ENCODE results near the gene CHMP4B.

The CHMP4B gene

DNA sequence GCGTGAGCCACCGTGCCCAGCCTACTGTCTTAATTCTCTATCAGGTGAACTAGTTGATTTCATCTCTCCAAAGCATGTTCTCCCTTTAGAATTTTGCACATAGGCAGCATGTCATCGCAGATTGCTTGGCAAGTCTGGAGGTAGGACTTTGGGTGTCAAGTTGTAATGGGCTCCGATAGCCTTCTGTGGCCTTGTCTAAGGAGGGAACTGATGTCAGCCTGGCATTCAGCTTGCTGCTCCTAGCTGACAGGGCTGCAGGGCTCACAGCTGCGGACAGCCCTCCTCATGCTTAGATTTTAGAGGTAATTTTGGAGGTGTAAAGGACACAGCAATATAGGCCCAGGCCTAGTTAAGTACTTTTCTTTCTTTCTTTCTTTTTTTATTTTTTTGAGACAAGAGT lies 11.3 kb downstream of the CHMP4B start:
- DNase-seq, result no peak

DNA sequence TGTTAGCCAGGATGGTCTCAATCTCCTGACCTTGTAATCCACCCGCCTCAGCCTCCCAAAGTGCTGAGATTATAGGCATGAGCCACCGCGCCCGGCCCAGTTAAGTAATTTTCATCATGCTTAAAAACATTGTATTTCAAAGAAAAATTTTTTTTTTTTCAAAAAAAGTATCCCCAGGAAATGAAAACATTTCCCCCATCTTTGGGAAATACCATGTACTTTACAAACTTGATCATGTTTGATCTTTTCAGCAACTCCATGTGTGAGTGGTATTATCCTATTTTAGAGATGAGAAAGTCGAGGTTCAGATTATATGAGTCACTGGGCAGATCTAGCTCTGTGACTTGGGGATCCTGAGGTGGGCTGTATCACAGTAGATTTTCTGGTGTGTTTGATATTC lies 11.8 kb downstream of the CHMP4B start:
- no peak for DNase-seq

DNA sequence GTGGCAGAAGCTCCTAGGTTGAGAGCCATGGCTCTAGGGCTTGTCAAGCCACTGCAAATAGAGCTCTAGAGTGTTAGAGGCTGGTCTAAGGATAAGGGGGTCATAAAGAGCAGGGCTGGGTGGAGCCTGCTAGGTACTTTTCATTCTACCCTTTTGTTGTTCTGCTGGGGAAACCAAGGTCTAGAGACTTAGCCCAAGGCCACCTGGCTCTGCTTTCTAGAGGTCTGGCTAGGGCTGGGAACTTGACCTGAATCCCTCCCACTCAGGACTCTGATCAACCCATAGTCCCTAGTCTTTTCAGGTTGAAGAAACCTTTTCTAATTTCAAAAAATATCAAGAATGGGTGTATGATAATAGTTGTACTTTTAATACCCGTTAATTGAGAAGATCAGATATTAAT lies 13.7 kb downstream of the CHMP4B start:
- DNase-seq, result no peak

- no peak for DNase-seq
Observed at GRCh38 chr20:33825340-33826269, 14.5 kb downstream of the CHMP4B start.

GRCh38 chr20:33826270-33826897 lies 15.2 kb downstream of the CHMP4B start:
- DNase-seq, result no peak

GRCh38 chr20:33827109-33827508 lies 16.0 kb downstream of the CHMP4B start:
- DNase-seq, result no peak

DNA sequence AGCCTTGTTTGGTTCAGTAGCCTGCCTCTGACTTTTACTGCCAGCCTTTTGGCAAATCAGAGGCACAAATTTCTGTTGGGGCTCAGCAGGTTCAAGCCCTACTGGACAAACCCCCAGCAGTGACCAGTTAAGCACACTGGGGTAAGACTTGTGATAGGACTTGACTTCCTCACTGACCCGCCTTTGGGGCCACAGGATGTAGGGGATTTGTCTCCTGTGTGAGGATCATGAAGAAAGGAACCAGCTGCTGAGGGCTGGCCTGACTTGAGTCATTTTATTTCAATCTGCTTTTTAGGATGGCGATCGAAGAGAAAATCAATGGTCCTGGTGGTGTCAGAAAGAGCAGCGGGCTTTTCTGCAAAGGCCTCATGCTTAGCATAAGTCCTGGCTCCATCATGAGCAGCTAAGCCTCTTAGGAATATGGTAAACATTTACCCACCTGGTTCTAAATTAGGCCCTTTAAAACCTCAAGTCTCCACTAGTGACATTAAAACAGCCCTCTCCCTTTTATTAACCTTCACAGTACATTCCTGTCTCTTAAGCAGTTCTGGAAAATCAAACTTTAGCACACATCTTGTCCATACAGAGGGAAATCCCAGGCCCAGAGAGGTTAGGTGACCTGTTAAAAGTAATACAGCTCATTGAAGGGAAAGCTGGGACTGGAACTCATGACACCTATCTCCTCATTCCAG lies 16.6 kb downstream of the CHMP4B start:
- no peak for DNase-seq

- no peak for DNase-seq
Observed at GRCh38 chr20:33828326-33828844, 17.2 kb downstream of the CHMP4B start.

DNA sequence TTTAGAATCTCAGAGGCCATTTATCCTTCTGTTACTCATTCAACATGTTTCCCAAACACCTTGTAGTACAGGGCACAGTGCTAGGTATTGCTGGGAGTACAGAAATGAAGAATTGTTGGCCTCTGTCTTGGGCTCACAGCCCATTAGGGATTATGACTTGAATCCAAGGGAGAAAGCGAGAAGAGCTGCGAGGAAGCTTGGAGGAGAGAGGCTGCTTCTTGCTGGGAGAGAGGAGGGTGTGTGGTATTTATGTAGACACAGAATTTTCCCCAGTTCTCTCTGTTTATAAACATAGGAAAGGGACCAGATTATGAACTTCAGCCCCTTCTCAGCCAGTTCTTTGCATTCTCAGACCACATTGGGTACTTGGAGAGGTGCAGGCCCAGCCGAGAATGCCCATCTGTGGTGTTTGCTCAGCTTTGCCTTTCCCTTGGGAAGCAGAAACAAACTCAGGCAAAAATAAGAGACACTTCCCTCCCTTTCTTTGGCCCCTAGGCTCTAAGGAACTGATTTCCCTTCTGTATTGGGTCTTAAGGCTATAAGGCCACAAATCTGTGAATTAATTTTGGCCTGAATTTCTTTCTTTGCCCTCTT lies 17.9 kb downstream of the CHMP4B start:
- no peak for DNase-seq

- DNase-seq, result no peak
Observed at GRCh38 chr20:33829636-33830035, 18.5 kb downstream of the CHMP4B start.

DNA sequence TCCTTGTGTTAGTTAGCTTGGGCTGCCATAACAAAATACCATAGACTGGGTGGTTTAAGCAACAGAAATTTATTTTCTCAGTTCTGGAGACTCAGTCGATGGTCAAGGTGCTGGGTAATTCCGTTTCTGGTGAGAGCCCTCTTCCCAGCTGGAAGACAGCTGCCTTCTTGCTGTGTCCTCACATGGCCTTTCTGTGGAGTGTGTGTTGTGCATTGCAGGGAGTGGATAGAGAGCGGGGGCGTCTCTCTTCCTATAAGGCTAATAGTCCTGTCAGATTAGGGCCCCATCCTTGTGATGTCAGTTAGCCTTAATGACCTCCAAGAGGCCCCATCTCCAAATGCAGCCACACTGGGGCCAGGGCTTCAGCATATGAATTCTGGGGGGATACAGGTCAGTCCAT lies 19.2 kb downstream of the CHMP4B start:
- DNase-seq, result no peak

GRCh38 chr20:33832103-33832804 lies 21.1 kb downstream of the CHMP4B start:
- DNase-seq, result no peak

DNA sequence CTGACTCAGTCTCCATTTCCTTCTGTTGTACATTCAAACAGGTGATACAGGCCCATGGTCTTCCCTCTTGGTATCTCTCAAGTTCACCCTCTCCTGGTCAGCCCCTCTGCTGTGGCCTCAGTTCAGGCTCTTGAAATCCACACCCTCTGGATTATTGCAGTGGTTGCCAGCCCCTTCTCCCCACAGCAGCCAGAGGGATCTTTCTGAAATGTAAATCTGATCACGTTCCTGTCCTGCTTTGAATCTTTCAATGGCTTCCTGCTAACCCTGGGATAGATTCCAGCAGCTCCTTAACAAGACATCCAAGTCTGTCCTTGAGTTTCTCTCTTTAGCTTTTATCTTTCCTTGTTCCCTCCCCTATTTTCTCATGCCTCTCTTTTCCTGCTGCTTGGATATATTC lies 22.2 kb downstream of the CHMP4B start:
- DNase-seq, result no peak

- DNase-seq, result no peak
Observed at GRCh38 chr20:33835615-33836172, 24.5 kb downstream of the CHMP4B start.

GRCh38 chr20:33836277-33836676 lies 25.1 kb downstream of the CHMP4B start:
- DNase-seq, result no peak

GRCh38 chr20:33837096-33837830 lies 26.1 kb downstream of the CHMP4B start:
- no peak for DNase-seq

DNA sequence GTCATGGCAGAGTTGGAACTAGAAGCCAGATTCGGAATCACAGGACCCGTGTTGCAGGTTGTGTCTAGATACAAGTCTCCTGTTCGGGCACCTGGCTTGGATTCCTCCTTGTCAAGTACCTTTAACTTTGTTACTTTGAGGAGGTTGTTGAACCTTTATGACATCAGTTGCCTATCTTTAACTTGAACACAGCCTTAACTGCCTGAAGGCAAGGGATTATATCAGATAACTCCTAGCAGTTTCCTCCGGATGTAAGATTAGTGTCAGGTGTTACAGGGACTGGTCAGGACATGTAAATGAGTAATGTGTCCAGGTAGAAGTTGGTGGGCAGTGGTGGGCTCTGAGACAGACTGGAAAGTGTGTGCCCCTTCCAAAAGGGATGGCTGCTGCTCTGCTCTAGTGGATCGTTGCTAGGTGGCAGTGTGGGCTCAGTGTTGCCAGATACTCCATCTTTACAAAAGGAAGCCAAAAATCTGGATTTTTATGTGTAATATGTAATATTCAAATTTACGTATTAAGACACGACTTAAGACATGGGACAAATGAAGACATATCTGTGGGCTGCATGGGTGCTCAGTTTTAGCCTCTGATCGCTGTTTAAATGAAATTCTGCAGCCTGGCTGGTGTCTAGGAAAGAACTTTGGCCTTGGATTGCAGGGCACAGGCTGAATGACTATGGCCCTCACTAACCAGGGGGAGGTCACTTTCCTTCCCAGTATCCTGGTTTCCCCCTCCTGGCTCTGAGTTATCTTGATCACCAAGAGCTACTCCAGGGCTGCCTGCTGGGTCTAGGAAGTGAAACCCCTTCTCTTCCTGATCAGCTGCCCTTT lies 27.1 kb downstream of the CHMP4B start:
- no peak for DNase-seq

DNA sequence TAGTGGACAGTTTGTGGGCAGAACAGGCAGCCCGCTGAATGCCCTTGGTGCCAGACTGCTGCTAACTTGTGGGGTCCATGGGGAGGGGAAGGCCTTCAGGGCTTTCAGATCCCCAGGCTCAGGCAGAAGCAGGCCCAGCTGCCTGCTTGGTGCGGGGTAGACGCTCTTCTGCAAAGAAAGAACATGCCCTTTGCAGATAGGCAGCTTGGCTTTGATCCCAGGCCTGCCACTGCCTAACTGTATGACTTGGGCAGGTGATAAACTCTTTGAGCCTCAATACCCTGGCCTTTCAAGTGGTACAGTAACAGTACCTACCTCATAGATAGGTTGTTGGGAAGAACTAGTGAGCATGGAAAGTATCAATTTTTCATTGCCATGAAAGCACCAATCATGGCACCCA lies 28.4 kb downstream of the CHMP4B start:
- DNase-seq, result no peak

DNA sequence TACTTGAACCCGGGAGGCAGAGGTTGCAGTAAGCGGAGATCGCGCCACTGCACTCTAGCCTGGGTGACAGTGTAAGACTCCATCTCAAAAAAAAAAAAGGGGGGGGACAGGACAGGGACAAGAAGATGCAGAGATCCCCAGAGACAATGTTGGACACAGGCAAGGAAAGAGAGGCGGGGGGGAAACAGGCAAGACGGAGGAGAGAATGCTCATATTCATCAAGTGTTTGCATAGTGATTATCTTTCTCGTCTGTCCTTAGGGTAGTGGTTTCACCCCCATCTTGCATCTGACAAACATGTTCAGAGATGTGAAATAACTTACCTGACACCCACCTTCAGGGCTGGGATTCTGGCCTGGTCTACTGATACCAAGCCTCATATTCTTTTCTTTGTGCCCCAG lies 29.0 kb downstream of the CHMP4B start:
- no peak for DNase-seq

DNA sequence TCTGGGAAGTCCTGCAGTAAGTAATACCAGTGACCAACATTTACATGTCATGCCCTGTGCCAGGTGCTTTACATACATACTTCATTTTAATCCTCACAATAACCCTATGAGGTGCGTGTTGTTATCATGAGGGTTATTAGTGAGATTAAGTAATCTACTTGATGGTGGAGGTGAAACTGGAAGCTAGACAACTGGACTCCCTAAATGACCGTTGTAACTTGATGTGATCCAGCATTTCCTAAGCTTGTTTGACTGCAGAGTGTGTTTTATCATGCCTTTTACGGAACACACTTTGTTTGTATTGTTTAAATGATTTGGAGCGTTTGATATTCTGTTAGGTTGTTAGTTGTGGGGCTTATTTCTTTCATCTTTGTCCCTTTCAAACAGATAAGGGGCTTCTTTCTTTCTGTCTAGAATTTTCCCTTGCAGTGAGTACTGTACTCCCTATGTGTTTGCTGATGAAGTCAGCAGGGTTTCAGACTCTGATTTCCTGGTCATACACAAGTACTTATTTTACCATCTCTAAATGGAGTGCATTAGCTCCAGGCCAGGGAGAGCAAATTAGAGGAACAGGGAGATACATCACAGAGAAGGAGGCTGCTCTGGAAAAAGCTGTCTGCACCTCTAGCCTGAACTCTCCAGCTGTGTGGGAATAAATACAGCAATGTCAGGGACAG lies 29.7 kb downstream of the CHMP4B start:
- DNase-seq, result no peak

Data from NCI-H187 treated with DMSO at 0.1 percent for 48 hours (cell line).